ENCODE results near the gene ABCC12.

GRCh38 chr16:48203974-48204824 is 48.4 kb upstream of the ABCC12 start:
- TF ChIP-seq FOXK1 (CRISPR knock-in tag; IDR thresholded peaks at IDR 0.05), result no peak
- no peak for TF ChIP-seq PRDM15 (CRISPR knock-in tag; IDR thresholded peaks at IDR 0.05)
- TF ChIP-seq JUN (CRISPR knock-in tag; IDR thresholded peaks at IDR 0.05), result no peak
- no peak for TF ChIP-seq CREB1 (CRISPR knock-in tag; IDR thresholded peaks at IDR 0.05)
- no peak for TF ChIP-seq NR2C2 (CRISPR knock-in tag; IDR thresholded peaks at IDR 0.05)
- no peak for TF ChIP-seq CTCF (IDR thresholded peaks at IDR 0.05)
- TF ChIP-seq HMGXB4 (CRISPR knock-in tag; IDR thresholded peaks at IDR 0.05), result no peak
- no peak for TF ChIP-seq SP1 (CRISPR knock-in tag; conservative IDR thresholded peaks at IDR 0.05)
- no peak for TF ChIP-seq TP53 (CRISPR knock-in tag; IDR thresholded peaks at IDR 0.05)
- TF ChIP-seq ELF4 (CRISPR knock-in tag; IDR thresholded peaks at IDR 0.05; ENCODE audit: low read depth), result no peak
- TF ChIP-seq MAX (CRISPR knock-in tag; IDR thresholded peaks at IDR 0.05), result no peak
- TF ChIP-seq ETV6 (CRISPR knock-in tag; IDR thresholded peaks at IDR 0.05), result no peak
- TF ChIP-seq ZNF532 (CRISPR knock-in tag; IDR thresholded peaks at IDR 0.05; ENCODE audit: borderline replicate concordance), result no peak
